HT-29 (cell line): ENCODE data around the gene ZG16. TPM values are rescaled to one million over a fixed set of nuclear protein-coding genes. Genes with fewer than 3 reads are reported as not detected.

Source experiments
- DNase-seq: peaks from one replicate; pipeline ENCODE4 v3.0.0-alpha.2; 2015; ENCODE audit warnings: low spot score
- total RNA-seq: library from RNA; depleted of rRNA; stranded (reverse); fragments of >200 nt; shearing (Covaris generic); gene quantifications from 2 replicates; pipeline ENCODE4 v1.2.3, GENCODE V29; 2014

ZG16 gene
- total RNA-seq, 1 experiment from 2014 or later, result not detected

- no peak for DNase-seq
These were observed 31.1 kb downstream of the ZG16 start for GRCh38 chr16:29809031-29809747.

- DNase-seq, result no peak
These were observed 32.0 kb downstream of the ZG16 start for GRCh38 chr16:29809850-29810698.

- no peak for DNase-seq
These were observed 32.7 kb downstream of the ZG16 start for GRCh38 chr16:29810699-29811169.

GRCh38 chr16:29811170-29811895 lies 33.3 kb downstream of the ZG16 start:
- DNase-seq, result peak; percentile 93

GRCh38 chr16:29811896-29812665 lies 34.0 kb downstream of the ZG16 start, which contains the start of gene PRRT2:
PRRT2 (plus strand) TSS chr16:29812193; CDS start chr16:29813055, 862 bp downstream.
- DNase-seq, result no peak

- no peak for DNase-seq
These were observed 34.9 kb downstream of the ZG16 start for GRCh38 chr16:29812754-29813643.

GRCh38 chr16:29813644-29814562 lies 35.8 kb downstream of the ZG16 start:
- DNase-seq, result no peak

GRCh38 chr16:29814592-29814991 lies 36.5 kb downstream of the ZG16 start:
- DNase-seq, result no peak

GRCh38 chr16:29815032-29815721 lies 37.1 kb downstream of the ZG16 start:
- no peak for DNase-seq

GRCh38 chr16:29815793-29816693 lies 38.0 kb downstream of the ZG16 start, which contains the start of gene PAGR1:
PAGR1 (plus strand) TSS chr16:29816152; CDS start chr16:29816526, 374 bp downstream.
- DNase-seq, result peak; percentile 96

- peak; percentile 66 for DNase-seq
These were observed 38.8 kb downstream of the ZG16 start for GRCh38 chr16:29816694-29817441.

GRCh38 chr16:29818082-29818481 lies 40.0 kb downstream of the ZG16 start:
- DNase-seq, result no peak

- DNase-seq, result peak; percentile 61
These were observed 41.5 kb downstream of the ZG16 start for GRCh38 chr16:29819506-29819905.

GRCh38 chr16:29820271-29820701 lies 42.2 kb downstream of the ZG16 start, which contains the start of gene MVP:
MVP (plus strand) TSS chr16:29820462; CDS start chr16:29830550, 10,088 bp downstream.
- peak; percentile 75 for DNase-seq

- DNase-seq, result peak; percentile 74
These were observed 42.9 kb downstream of the ZG16 start for GRCh38 chr16:29820730-29821642.
